GM12878 (cell line): ENCODE measurements around the gene ZNF595. TPM values are rescaled to one million over a fixed set of nuclear protein-coding genes. Genes with fewer than 3 reads are reported as not detected.

ENCODE experiments used
- ATAC-seq: fragments of 200-7000 bp; cut with Tn5 transposase; 3 replicates; pipeline ENCODE4 v1.9.1; 2020; ENCODE audit warnings: mild to moderate bottlenecking, moderate library complexity
- BruUV-seq: library from RNA; stranded (reverse); fragments of 400-500 nt; replicated peaks from 2 replicates; lab custom pipeline; 2021; lab: Mats Ljungman, UMichigan
- CTCF ChIA-PET: fragments of 300-600 bp; sonication (Branson Sonifier 250); formaldehyde crosslinking; extraction: SDS; loops from one replicate; lab custom pipeline; 2021; ENCODE audit warnings: inconsistent platforms; lab: Yijun Ruan, JAX
- POLR2A ChIA-PET: fragments of 350-600 bp; formaldehyde crosslinking; extraction: SDS; loops from one replicate; lab custom pipeline; 2021; ENCODE audit warnings: inconsistent platforms; lab: Charles Lee
- RAD21 ChIA-PET: fragments of 300-600 bp; sonication (Branson Sonifier 250); formaldehyde crosslinking; loops from one replicate; lab custom pipeline; 2023; ENCODE audit warnings: antibody characterized with exemption; ENCODE audit not compliant: unreplicated experiment; lab: Charles Lee
- SMC1A ChIA-PET: fragments of 300-600 bp; sonication (Branson Sonifier 250); formaldehyde crosslinking; loops from one replicate; lab custom pipeline; 2023; ENCODE audit not compliant: unreplicated experiment, uncharacterized antibody; lab: Charles Lee
- DNase-seq: peaks from one replicate; pipeline ENCODE4 v3.0.0-alpha.2; 2011; ENCODE audit warnings: low read depth, low spot score
- FAIRE-seq: peaks from 3 replicates; lab custom pipeline; 2011; peaks lifted over from hg19 to GRCh38; lab: Jason Lieb, UNC
- H2AFZ ChIP-seq: 2 replicates; pipeline ENCODE4 v1.6.0; 2011; ENCODE audit warnings: low read depth, low read length, control low read depth; ENCODE audit not compliant: control insufficient read depth
- H3K27ac ChIP-seq: 2 replicates; pipeline ENCODE4 v1.5.1; 2011; ENCODE audit warnings: control low read depth; ENCODE audit not compliant: control insufficient read depth, insufficient read depth
- H3K27me3 ChIP-seq, 2 experiments: replicated peaks in 1 of 2; 2 replicates each; pipeline versions ENCODE4 v1.6.0 to v1.6.1; 2011; ENCODE audit warnings: low read length in 1 of 2; ENCODE audit not compliant: control insufficient read depth in 2 of 2, insufficient read depth in 2 of 2
- H3K36me3 ChIP-seq, 2 experiments: 2 replicates each; pipeline ENCODE4 v1.5.1; 2011; ENCODE audit warnings: low read length in 1 of 2; ENCODE audit not compliant: control insufficient read depth in 2 of 2, insufficient read depth in 2 of 2
- H3K4me1 ChIP-seq: 2 replicates; pipeline ENCODE4 v1.6.1; 2011; ENCODE audit warnings: mild to moderate bottlenecking, low read length, moderate library complexity, mixed read lengths; ENCODE audit not compliant: control insufficient read depth, insufficient read depth
- H3K4me2 ChIP-seq: 2 replicates; pipeline ENCODE4 v1.6.0; 2011; ENCODE audit warnings: control low read depth; ENCODE audit not compliant: control insufficient read depth, insufficient read depth
- H3K4me3 ChIP-seq: fragments of 200-600 bp; sonication (generic); 2 replicates; pipeline ENCODE4 v1.5.1; 2016
- H3K79me2 ChIP-seq: 2 replicates; pipeline ENCODE4 v1.6.0; 2011; ENCODE audit warnings: low read length; ENCODE audit not compliant: control insufficient read depth, insufficient read depth
- H3K9ac ChIP-seq: 2 replicates; pipeline ENCODE4 v1.8.0; 2011; ENCODE audit warnings: low read length, control low read depth, mixed read lengths; ENCODE audit not compliant: control insufficient read depth, insufficient read depth
- H3K9me3 ChIP-seq: replicated peaks from 3 replicates; pipeline ENCODE4 v1.5.1; 2011; ENCODE audit warnings: mild to moderate bottlenecking, low read length; ENCODE audit not compliant: control insufficient read depth, insufficient read depth
- H4K20me1 ChIP-seq: 2 replicates; pipeline ENCODE4 v1.6.0; 2011; ENCODE audit not compliant: control insufficient read depth, insufficient read depth
- CEBPB ChIP-seq, 2 experiments: fragments of 150-350 bp in 1 of 2; IDR thresholded peaks; 2 replicates each; pipeline ENCODE4 v1.6.1; 2012 to 2014; ENCODE audit warnings: low read depth in 2 of 2, low read length in 2 of 2, borderline replicate concordance in 1 of 2, inconsistent platforms in 1 of 2
- NKRF ChIP-seq: fragments of 450-650 bp; conservative IDR thresholded peaks from 2 replicates; pipeline ENCODE4 v1.6.1; 2017; ENCODE audit warnings: mild to moderate bottlenecking, moderate library complexity
- RELA ChIP-seq: fragments of 450-650 bp; IDR thresholded peaks from 2 replicates; pipeline ENCODE4 v1.8.0; 2014; ENCODE audit warnings: borderline replicate concordance; ENCODE audit not compliant: partially characterized antibody
- RUNX3 ChIP-seq: IDR thresholded peaks from 2 replicates; pipeline ENCODE4 v1.6.1; 2012; ENCODE audit warnings: low read length, inconsistent platforms
- TCF3 ChIP-seq: IDR thresholded peaks from 2 replicates; pipeline ENCODE4 v1.6.1; 2012; ENCODE audit warnings: low read depth, mild to moderate bottlenecking, low read length, borderline replicate concordance; ENCODE audit not compliant: insufficient read depth
- ZNF24 ChIP-seq: fragments of 450-650 bp; IDR thresholded peaks from 2 replicates; pipeline ENCODE4 v1.6.1; 2017; ENCODE audit warnings: antibody characterized with exemption, mild to moderate bottlenecking
- WGBS: methylation state at CpG from one replicate; pipeline ENCODE4 v1.1.6; 2016; ENCODE audit warnings: low lambda C conversion rate; ENCODE audit not compliant: insufficient replicate concordance, insufficient coverage; ENCODE audit errors: missing lambda C conversion rate; 5-methylcytosine and 5-hydroxymethylcytosine counted together
- in situ Hi-C: fragments of 300-500 bp; cut with MboI; formaldehyde crosslinking; loops from 9 replicates; pipeline ENCODE4 v1.14.3; 2018; ENCODE audit warnings: mixed read lengths
- intact Hi-C: fragments of 100-400 bp; cut with micrococcal nuclease; formaldehyde crosslinking; loops from one replicate; pipeline ENCODE4 v1.14.2; 2022; ENCODE audit not compliant: unreplicated experiment
- polyA plus RNA-seq, 11 experiments: library from polyadenylated mRNA; depleted of rRNA in 4 of 11; unstranded in 6 of 11; stranded (reverse) in 5 of 11; fragments of >200 nt; fragmentation: Nextera tagmentation in 4 of 11; fragmentation: Illumina TruSeq in 1 of 11; extraction: Ambion mirVana in 4 of 11; extraction: Trizol in 1 of 11; gene quantifications; 1 replicate in 1 of 11; 2 replicates in 10 of 11; pipeline versions ENCODE4 v1.2.1 to v1.2.3, GENCODE V29; 2011 to 2016; ENCODE audit warnings: inconsistent platforms in 2 of 11, missing spikeins in 2 of 11, low read depth in 1 of 11
- total RNA-seq, 4 experiments: library from RNA; depleted of rRNA in 3 of 4; stranded (reverse); fragments of >200 nt in 3 of 4; fragmentation: Illumina TruSeq in 1 of 4; extraction: Trizol in 1 of 4; gene quantifications; 2 replicates each; pipeline versions ENCODE4 v1.2.1 to v1.2.3, GENCODE V29; 2013 to 2021

The ZNF595 gene
- total and polyA plus RNA-seq, 10 of the 15 experiments (the other 5 are each of a cell fraction or from before 2014, with no cell fraction given) = 0.14 to 0.21 (median 0.18) TPM; not detected in 7

DNA sequence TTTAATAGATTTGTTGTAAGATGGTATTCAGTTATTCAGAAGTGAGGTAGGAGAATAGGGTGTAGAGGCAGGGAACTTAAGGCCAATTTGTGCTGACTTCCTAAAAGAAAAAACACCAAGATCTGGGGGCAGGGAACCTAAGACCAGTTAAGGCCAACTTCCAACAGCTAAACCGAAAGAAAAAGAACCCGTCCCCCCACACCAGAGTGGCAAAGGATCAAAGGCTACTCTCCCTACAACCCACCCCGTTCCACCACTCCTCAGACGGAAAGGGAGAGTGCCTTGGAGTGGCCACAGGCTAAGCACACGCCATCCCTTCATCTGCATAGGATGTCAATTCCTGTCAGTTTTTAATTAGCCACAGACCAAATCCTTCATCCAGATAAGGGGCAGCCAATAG is 67.5 kb downstream of the ZNF595 start (continued):
- TF ChIP-seq NKRF (no peak), RELA (no peak), TCF3 (no peak)

GRCh38 chr4:121408-122084 is 68.4 kb downstream of the ZNF595 start:
- DNase-seq (no peak), FAIRE-seq (no peak), ATAC-seq (no peak)
- TF ChIP-seq ZNF24 (no peak), RUNX3 (peak; percentile 53), CEBPB (IDR thresholded peaks at IDR 0.05; ENCODE audit: borderline replicate concordance in 1 of 2, low read depth in 2 of 2, low read length in 2 of 2) (no peak)
- in situ Hi-C loops = no loop called here
- Histone ChIP-seq H3K36me3 (no peaks in the 10 kb centered on the region; a peak in 1 of 4 replicates), H3K27ac (no peak overlapping the region), H3K9me3 (peaks cover 25% of the 10 kb centered on the region), H3K9ac (no peak overlapping the region), H3K27me3 (no peaks in the 10 kb centered on the region), H4K20me1 (no peaks in the 10 kb centered on the region), H3K4me3 (no peak overlapping the region), H3K79me2 (peaks cover 22% of the 10 kb centered on the region), H3K4me1 (peaks cover 5% of the 10 kb centered on the region; the same call in 1 of the 2 replicates), H3K4me2 (no peak overlapping the region), H2AFZ (peak overlapping the region; percentile 31)
- 24% methylated on average over 7 of the region's 7 CpGs for WGBS
- ChIA-PET RAD21 (no interaction called here), POLR2A (no interaction called here), SMC1A (no interaction called here), CTCF (no interaction called here)
- no TSS peak for BruUV-seq
- intact Hi-C loops = no loop called here
